Stimulated activated CD4-positive, alpha-beta T cell treated with anti-CD3 and anti-CD28 coated beads, Interleukin-12 subunit alpha, Interleukin-12 subunit beta, amount 100 ng/mL, for 24 hours (primary cell): ENCODE data around the gene TNNT2.

ENCODE experiments used
- DNase-seq, 2 experiments: peaks; one replicate each; pipeline ENCODE4 v3.0.0-alpha.2; 2020; ENCODE audit warnings: low read depth in 2 of 2

TNNT2 gene

GRCh38 chr1:201356701-201357100, 20.8 kb downstream of the TNNT2 start:
- no peak for DNase-seq

- DNase-seq: no peak
Measured at GRCh38 chr1:201356236-201356635, 21.2 kb downstream of the TNNT2 start.

- no peak for DNase-seq
Measured at GRCh38 chr1:201355471-201355870, 22.0 kb downstream of the TNNT2 start.

GRCh38 chr1:201354901-201355295, 22.6 kb downstream of the TNNT2 start:
- DNase-seq: no peak

GRCh38 chr1:201354151-201354900, 23.2 kb downstream of the TNNT2 start:
- no peak for DNase-seq

- no peak for DNase-seq
Measured at GRCh38 chr1:201353186-201353940, 24.1 kb downstream of the TNNT2 start.

GRCh38 chr1:201351617-201352016, 25.9 kb downstream of the TNNT2 start:
- no peak for DNase-seq

GRCh38 chr1:201350884-201351283, 26.6 kb downstream of the TNNT2 start:
- no peak for DNase-seq

- DNase-seq: no peak
Measured at GRCh38 chr1:201350361-201350725, 27.1 kb downstream of the TNNT2 start.

- DNase-seq: no peak
Measured at GRCh38 chr1:201349092-201349491, 28.4 kb downstream of the TNNT2 start.

- DNase-seq: peak in 1 of 2 experiments; percentile 27
Measured at GRCh38 chr1:201348211-201348566, 29.3 kb downstream of the TNNT2 start.

GRCh38 chr1:201347498-201348210, 29.8 kb downstream of the TNNT2 start:
- DNase-seq: no peak

- no peak for DNase-seq
Measured at GRCh38 chr1:201346987-201347386, 30.5 kb downstream of the TNNT2 start.

GRCh38 chr1:201346337-201346939, 31.0 kb downstream of the TNNT2 start:
- DNase-seq: no peak

GRCh38 chr1:201345081-201345355, 32.5 kb downstream of the TNNT2 start:
- DNase-seq: no peak

GRCh38 chr1:201344206-201345080, 33.0 kb downstream of the TNNT2 start:
- DNase-seq: no peak

GRCh38 chr1:201341377-201341776, 36.1 kb downstream of the TNNT2 start:
- no peak for DNase-seq

- no peak for DNase-seq
Measured at GRCh38 chr1:201336711-201337450, 40.6 kb downstream of the TNNT2 start.

GRCh38 chr1:201335901-201336300, 41.6 kb downstream of the TNNT2 start:
- DNase-seq: no peak

GRCh38 chr1:201335174-201335870, 42.2 kb downstream of the TNNT2 start:
- DNase-seq: no peak
